Gastroesophageal sphincter (tissue), 4 donors: ENCODE results near the gene IMMP2L. TPM values are rescaled to one million over a fixed set of nuclear protein-coding genes. Genes with fewer than 3 reads are reported as not detected.

Experiments used
- ATAC-seq: fragments of 150-250 bp; one replicate; pipeline ENCODE4 v1.9.1; 2016; ENCODE audit warnings: mild to moderate bottlenecking, moderate library complexity
- H3K27ac ChIP-seq, 4 donors: fragments of 200-600 bp; sonication (generic) in 3 of 4; 1 replicate in 3 of 4; 2 replicates in 1 of 4; pipeline ENCODE4 v1.5.1; 2016 to 2019
- H3K27me3 ChIP-seq: fragments of 200-600 bp; sonication (generic); one replicate; pipeline ENCODE4 v1.5.1; 2019
- H3K36me3 ChIP-seq, 2 donors: fragments of 200-600 bp; sonication (generic); one replicate each; pipeline ENCODE4 v1.5.1; 2019; ENCODE audit warnings: control low read depth in 1 of 2
- H3K4me1 ChIP-seq, 3 donors: fragments of 200-600 bp; sonication (generic); 1 replicate in 2 of 3; 2 replicates in 1 of 3; pipeline ENCODE4 v1.5.1; 2016 to 2019; ENCODE audit warnings: control low read depth in 2 of 3
- H3K4me3 ChIP-seq, 2 donors: fragments of 200-600 bp; sonication (generic); one replicate each; pipeline ENCODE4 v1.5.1; 2019; ENCODE audit warnings: mild to moderate bottlenecking in 1 of 2, moderate library complexity in 1 of 2
- H3K9me3 ChIP-seq, 3 donors: fragments of 200-600 bp; sonication (generic); one replicate each; pipeline ENCODE4 v1.5.1; 2017 to 2019; ENCODE audit warnings: control low read depth in 2 of 3
- EP300 ChIP-seq: sonication (generic); formaldehyde crosslinking; IDR thresholded peaks from one replicate; pipeline ENCODE4 v1.6.1; 2017; ENCODE audit warnings: antibody characterized with exemption, mild to moderate bottlenecking
- POLR2A ChIP-seq, 2 donors: fragments of 450-650 bp; IDR thresholded peaks; one replicate each; pipeline ENCODE4 v1.6.1; 2017; ENCODE audit warnings: antibody characterized with exemption in 2 of 2, mild to moderate bottlenecking in 2 of 2, moderate library complexity in 1 of 2
- POLR2AphosphoS5 ChIP-seq: sonication (generic); formaldehyde crosslinking; IDR thresholded peaks from one replicate; pipeline ENCODE4 v1.6.1; 2017; ENCODE audit warnings: antibody characterized with exemption
- WGBS, 2 donors: methylation state at CpG; one replicate each; pipeline ENCODE4 v1.1.5; 2018; ENCODE audit warnings: low coverage in 1 of 2; 5-methylcytosine and 5-hydroxymethylcytosine counted together
- total RNA-seq, 4 donors: library from RNA; depleted of rRNA; stranded (reverse); fragments of >200 nt; gene quantifications; one replicate each; pipeline ENCODE4 v1.1.0, GENCODE V29; 2016
- TF ChIP-seq, protein P1 (sequence below), 4 experiments: fragments of 200-600 bp in 2 of 4; fragments of 450-650 bp in 2 of 4; sonication (generic) in 1 of 4; IDR thresholded peaks; one replicate each; pipeline ENCODE4 v1.5.1; 2017 to 2019; ENCODE audit warnings: antibody characterized with exemption in 4 of 4, mild to moderate bottlenecking in 2 of 4, moderate library complexity in 2 of 4

Gene IMMP2L
- total RNA-seq, 4 donors from 2014 or later, result 13.6 to 38.5 (median 30.1) TPM

DNA sequence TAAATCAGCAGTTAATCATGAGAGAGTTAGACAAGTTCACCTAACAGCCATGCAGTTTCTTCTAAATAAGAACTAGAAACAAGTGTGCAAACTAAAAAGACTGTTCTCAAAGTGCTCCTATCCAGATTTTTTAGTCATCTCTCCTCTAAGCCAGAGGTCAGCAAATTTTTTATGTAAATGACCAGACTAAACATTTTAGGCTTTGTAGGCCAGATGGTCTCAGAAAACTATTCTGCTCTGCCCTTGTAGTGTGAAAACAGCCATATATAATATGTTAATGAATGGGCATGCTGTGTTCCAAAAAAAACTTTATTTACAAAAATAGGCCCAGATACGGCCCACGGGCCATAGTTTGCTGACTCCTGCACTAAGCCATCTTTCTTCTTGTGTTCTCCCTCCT, 734.4 kb downstream of the IMMP2L start:
- no peak overlapping the region for H3K4me3 ChIP-seq
- WGBS, 2 donors, result 73 to 84% methylated on average over 2 of the region's 2 CpGs
- no peaks in the 10 kb centered on the region for H3K27me3 ChIP-seq
- no peaks in the 10 kb centered on the region for H3K9me3 ChIP-seq
- no peak overlapping the region for H3K27ac ChIP-seq
- peaks cover 0 to 18% (median 0%) of the 10 kb centered on the region in 3 donors for H3K4me1 ChIP-seq
- H3K36me3 ChIP-seq, result no peaks in the 10 kb centered on the region
- no peak for ATAC-seq
- TF ChIP-seq POLR2AphosphoS5 (no peak), POLR2A (IDR thresholded peaks at IDR 0.05) (no peak), EP300 (no peak)
- TF ChIP-seq, protein P1, sequence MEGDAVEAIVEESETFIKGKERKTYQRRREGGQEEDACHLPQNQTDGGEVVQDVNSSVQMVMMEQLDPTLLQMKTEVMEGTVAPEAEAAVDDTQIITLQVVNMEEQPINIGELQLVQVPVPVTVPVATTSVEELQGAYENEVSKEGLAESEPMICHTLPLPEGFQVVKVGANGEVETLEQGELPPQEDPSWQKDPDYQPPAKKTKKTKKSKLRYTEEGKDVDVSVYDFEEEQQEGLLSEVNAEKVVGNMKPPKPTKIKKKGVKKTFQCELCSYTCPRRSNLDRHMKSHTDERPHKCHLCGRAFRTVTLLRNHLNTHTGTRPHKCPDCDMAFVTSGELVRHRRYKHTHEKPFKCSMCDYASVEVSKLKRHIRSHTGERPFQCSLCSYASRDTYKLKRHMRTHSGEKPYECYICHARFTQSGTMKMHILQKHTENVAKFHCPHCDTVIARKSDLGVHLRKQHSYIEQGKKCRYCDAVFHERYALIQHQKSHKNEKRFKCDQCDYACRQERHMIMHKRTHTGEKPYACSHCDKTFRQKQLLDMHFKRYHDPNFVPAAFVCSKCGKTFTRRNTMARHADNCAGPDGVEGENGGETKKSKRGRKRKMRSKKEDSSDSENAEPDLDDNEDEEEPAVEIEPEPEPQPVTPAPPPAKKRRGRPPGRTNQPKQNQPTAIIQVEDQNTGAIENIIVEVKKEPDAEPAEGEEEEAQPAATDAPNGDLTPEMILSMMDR (IDR thresholded peaks at IDR 0.05), result no peak

DNA sequence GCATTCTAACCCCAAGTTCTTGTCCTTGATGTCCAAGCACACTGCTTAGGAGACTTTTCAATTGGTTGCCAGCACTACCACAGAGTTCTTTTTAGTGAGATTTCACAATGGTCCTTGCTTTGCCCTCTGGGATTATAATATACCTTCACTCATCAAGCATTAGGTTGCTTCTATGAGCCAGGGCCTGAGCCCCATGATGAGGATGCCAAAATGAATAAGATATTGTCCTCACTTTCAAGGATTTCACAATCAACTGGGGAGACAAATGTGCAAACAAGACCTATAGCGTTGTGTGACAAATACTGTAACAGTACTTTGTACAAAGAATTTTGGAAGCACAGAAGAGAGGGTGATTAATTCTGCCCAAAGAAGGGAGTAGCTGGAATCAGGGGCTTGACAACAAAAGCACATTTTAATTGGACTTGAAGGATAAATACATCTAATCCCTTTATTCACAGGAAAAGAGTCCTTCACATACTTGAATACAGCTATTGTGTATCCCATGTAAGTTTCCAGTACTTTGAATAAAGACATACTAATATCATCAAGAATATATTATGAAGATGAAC, 734.9 kb downstream of the IMMP2L start:
- H3K9me3 ChIP-seq, result no peaks in the 10 kb centered on the region
- no peaks in the 10 kb centered on the region for H3K27me3 ChIP-seq
- no peak overlapping the region for H3K4me3 ChIP-seq
- 67 to 73% methylated on average over 1 of the region's 1 CpG for WGBS, 2 donors
- H3K27ac ChIP-seq, result no peak overlapping the region
- peaks cover 0 to 18% (median 0%) of the 10 kb centered on the region in 3 donors for H3K4me1 ChIP-seq
- ATAC-seq, result no peak
- no peak for TF ChIP-seq EP300
- TF ChIP-seq POLR2A (IDR thresholded peaks at IDR 0.05), result no peak
- no peak for TF ChIP-seq POLR2AphosphoS5
- TF ChIP-seq, protein P1 (IDR thresholded peaks at IDR 0.05), result no peak
- no peaks in the 10 kb centered on the region for H3K36me3 ChIP-seq

DNA sequence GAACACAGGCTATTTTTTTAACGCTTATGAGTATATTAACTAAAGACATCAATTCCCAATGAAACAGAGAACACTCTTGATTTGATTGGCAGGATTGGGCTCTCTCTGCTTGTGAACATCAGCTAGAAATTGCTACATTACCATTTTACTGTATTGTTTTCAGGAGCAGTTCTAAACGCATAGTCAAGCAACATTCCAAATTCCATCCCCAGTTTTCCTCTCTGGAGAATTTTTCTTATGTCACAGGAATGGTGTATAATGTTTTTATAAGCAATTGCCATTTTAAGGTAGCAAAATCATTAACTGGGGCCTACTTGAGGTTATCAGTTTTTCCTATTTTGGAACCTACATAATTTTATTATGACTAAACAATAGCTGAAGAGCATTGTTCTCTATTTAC, 748.3 kb downstream of the IMMP2L start:
- no peak for ATAC-seq
- TF ChIP-seq, protein P1 (IDR thresholded peaks at IDR 0.05), result no peak
- TF ChIP-seq POLR2A (IDR thresholded peaks at IDR 0.05), result no peak
- no peak for TF ChIP-seq EP300
- no peak for TF ChIP-seq POLR2AphosphoS5
- Histone ChIP-seq H3K4me3 (no peak overlapping the region), H3K27me3 (no peaks in the 10 kb centered on the region), H3K36me3 (no peaks in the 10 kb centered on the region), H3K4me1 (no peaks in the 10 kb centered on the region), H3K27ac (no peak overlapping the region), H3K9me3 (no peaks in the 10 kb centered on the region)
- 59 to 66% methylated on average over 2 of the region's 2 CpGs for WGBS, 2 donors

DNA sequence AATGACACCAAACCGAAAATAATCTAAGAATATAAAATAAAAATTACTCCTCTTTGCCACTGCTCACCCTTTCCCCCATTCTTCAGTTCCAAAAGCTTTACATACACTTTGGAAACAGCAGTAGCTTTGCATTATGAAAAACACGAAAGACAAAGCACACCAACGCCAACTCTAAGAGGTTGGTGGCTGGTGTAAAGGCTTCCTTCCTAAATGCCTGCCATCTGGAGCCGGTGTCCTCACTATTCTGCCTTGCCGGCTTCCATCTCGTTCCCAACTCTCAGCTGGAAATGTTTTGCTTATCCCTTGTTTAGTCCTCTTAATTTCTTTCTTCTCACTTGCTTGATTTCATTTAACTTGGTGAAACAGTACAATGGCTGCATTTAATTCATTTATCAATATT, 752.5 kb downstream of the IMMP2L start:
- H3K4me3 ChIP-seq, result no peak overlapping the region
- 88 to 95% methylated on average over 6 of the region's 6 CpGs for WGBS, 2 donors
- TF ChIP-seq POLR2A (IDR thresholded peaks at IDR 0.05) (no peak), EP300 (no peak), POLR2AphosphoS5 (no peak)
- TF ChIP-seq, protein P1 (IDR thresholded peaks at IDR 0.05), result no peak
- no peak overlapping the region for H3K27ac ChIP-seq
- no peaks in the 10 kb centered on the region for H3K27me3 ChIP-seq
- ATAC-seq, result no peak
- H3K4me1 ChIP-seq, result no peaks in the 10 kb centered on the region
- H3K9me3 ChIP-seq, result no peaks in the 10 kb centered on the region
- H3K36me3 ChIP-seq, result no peaks in the 10 kb centered on the region

DNA sequence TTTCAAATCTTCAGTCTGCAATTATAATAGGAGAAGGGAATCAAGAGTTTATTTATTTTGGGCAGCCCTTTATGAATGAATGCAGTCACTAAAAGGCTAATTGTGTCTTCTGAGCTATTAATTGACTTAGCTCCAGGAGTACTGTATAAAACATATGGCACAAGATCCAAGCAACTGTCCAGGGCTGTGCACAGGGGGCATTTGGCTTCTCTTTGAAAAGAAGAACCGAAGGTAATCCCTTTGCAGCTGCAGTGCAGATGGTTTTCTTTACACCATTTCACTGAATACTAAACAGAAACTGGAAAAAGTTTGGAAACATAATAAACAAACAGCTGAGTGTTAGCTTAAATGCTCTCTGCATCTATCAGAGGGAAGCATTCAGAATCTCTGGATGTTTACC, 753.9 kb downstream of the IMMP2L start:
- Histone ChIP-seq H3K4me1 (no peaks in the 10 kb centered on the region), H3K27ac (no peak overlapping the region), H3K4me3 (no peak overlapping the region), H3K9me3 (no peaks in the 10 kb centered on the region), H3K36me3 (no peaks in the 10 kb centered on the region), H3K27me3 (no peaks in the 10 kb centered on the region)
- 50 to 63% methylated on average over 1 of the region's 1 CpG for WGBS, 2 donors
- no peak for TF ChIP-seq POLR2A (IDR thresholded peaks at IDR 0.05)
- no peak for TF ChIP-seq POLR2AphosphoS5
- TF ChIP-seq, protein P1 (IDR thresholded peaks at IDR 0.05), result no peak
- TF ChIP-seq EP300, result no peak
- no peak for ATAC-seq
